ENCODE measurements around the gene PAIP2B.

DNA sequence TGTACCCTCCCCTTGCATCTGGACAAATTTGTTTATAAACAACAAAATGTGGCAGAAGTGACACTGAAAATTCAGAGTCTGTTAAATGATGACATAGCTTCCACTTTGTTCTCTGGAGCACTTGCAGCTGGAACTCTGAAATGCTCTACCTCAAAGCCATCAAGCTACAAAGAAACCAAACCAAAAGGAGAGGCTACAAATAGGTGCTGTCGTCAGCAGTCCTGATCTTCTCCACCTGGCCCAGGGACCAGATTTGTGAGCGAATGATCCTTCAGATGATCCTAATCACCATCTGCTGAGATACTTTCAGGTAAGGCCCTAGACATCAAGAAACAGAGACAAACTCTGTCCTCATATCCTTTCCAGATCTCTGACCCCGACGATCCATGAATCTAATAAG is 27.9 kb upstream of the PAIP2B start:
- TF ChIP-seq, protein P1, sequence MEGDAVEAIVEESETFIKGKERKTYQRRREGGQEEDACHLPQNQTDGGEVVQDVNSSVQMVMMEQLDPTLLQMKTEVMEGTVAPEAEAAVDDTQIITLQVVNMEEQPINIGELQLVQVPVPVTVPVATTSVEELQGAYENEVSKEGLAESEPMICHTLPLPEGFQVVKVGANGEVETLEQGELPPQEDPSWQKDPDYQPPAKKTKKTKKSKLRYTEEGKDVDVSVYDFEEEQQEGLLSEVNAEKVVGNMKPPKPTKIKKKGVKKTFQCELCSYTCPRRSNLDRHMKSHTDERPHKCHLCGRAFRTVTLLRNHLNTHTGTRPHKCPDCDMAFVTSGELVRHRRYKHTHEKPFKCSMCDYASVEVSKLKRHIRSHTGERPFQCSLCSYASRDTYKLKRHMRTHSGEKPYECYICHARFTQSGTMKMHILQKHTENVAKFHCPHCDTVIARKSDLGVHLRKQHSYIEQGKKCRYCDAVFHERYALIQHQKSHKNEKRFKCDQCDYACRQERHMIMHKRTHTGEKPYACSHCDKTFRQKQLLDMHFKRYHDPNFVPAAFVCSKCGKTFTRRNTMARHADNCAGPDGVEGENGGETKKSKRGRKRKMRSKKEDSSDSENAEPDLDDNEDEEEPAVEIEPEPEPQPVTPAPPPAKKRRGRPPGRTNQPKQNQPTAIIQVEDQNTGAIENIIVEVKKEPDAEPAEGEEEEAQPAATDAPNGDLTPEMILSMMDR (conservative IDR thresholded peaks at IDR 0.05; ENCODE audit: low read length) = no peak
- TF ChIP-seq EZH2phosphoT487 (IDR thresholded peaks at IDR 0.05; ENCODE audit: borderline replicate concordance, low read depth, low read length) = no peak
